ENCODE measurements around the gene CUL4A.
"Not testable (repeated sequence)": the region's sequence is repeated elsewhere in the genome, so short reads cannot be mapped to it uniquely, and the experiment has no call there.

CUL4A gene

GRCh38 chr13:113245849-113246796 is 36.7 kb downstream of the CUL4A start:
- no peak for DNase-seq

GRCh38 chr13:113252516-113253095 is 43.2 kb downstream of the CUL4A start:
- no peak for DNase-seq

DNA sequence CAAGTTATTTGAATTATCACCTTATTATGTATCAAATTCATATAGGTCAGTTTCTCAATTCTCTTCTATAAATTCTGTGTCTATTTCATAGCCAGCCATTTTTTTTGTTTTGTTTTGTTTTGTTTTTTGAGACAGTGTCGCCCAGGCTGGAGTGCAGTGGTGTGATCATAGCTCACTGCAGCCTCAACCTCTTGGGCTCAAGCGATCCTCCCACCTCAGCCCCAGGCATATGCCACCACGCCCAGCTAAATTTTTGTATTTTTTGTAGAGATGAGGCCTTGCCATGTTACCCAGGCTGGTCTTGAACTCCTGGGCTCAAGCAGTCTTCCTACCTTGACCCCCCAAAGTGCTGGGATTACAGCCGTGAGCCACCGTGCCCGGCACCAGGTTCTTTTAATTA is 48.5 kb downstream of the CUL4A start:
- DNase-seq: not testable (repeated sequence)

DNA sequence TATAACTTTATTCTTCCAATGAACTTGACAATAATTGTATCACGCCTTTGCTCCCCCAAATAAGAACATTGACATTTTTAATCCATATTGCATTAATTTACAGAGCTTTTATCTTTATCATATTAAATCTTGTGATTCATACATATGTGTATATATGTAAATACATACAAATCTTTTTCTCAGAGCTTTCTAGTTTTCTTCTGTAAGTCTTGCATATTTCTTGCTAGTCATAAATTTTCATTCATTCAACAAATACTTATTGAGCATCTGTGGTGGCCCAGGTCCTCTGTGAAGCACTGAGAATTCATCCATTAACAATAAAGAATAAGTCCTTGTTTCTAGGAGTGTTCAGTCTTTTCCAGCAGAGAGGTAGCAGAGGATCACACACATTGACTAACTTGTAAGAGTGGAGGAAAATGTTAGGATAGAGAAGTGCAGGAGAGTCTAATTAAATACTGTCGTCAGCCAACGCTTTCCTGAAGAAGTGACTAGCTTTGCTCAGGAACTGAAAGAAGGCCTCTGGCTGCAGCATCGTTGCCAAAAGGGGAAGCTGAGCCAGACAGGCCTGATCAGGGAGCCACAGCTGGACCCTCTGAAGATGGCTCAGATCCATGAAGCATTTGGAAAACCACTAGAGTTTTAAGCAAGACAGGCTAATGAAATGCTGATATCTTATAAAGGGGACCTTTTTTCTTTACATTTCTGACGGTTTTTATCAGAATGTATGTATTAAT is 49.1 kb downstream of the CUL4A start:
- DNase-seq: no peak

GRCh38 chr13:113260996-113261395 is 51.6 kb downstream of the CUL4A start:
- no peak for DNase-seq

- DNase-seq: not testable (repeated sequence)
Measured at GRCh38 chr13:113263016-113263415, 53.6 kb downstream of the CUL4A start.

DNA sequence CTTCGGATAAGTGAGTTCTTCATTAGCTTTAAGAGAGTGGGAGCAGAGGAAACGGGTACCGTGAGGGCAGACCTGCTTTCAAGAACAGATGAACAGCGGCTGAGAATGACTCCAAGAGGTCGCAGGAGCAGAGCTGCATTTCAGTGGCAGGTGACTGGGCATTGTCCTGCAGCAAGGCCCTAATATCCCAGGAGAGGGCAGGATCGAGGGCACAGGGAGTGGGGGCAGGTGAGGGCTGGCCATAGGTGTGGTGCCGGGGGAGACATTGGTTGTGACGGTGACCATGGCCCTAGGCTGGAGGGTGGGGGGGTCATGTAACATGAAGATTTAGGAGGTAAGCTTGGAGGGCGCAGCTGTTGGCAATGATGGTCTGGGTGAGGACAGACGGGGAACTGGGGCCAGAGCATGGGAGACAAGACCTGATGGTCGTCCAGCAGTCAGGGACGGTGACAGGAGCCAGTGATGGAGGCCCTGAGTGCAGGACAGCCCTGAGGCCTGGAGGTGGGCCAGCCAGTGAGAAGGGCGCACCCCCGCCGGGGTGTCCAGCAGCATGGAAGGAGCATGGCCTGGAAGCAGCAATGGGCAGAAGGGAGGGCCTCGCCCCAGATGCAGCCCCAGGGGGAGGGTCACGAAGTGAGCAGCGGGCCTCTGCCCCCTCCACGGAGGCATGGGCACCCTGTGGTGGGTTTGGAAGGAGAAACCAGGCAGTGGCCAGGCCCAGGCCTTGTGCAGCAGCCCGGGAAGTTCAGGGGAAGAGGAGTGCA is 58.4 kb downstream of the CUL4A start:
- DNase-seq: no peak

DNA sequence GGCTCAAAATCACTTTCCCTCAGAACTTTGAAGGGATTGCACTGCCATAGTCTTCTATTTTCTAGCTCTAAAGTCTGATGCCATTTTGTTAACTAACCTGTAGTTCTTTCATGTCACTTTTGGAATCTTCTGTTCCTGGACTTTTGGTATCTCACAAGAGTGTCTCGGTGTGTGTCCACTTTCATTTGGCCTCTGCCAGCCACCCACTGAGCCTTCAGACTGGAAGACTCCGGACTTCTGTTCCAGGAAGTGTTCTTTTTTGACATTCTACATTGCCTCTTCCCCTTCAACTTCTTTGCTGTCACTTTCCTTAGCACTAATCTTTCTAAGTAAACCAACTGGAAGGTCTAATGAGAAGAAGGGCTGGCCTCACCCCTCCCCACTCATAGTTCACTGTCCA is 62.6 kb downstream of the CUL4A start:
- DNase-seq: no peak

DNA sequence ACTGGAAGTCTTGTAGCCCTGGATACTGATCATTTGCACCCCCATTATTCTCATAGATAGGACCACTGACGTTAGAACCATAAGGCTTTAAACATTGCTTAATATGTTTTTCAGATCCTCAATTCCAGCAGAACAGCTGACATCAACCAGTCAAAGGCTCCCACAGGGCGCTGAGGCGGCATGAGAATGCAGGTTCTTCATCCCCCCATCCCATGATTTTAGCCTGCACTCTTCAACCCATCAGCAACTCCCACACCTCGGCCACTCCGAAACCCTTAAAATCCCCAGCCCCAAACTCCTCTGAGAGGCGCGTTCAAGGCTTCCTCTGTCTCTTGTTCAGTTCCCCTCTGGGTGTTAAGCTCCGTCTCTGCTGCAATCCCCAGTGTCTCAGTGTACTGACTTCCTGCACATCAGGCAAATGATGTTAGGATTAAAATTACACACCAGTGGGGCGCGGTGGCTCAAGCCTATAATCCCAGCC is 63.3 kb downstream of the CUL4A start:
- DNase-seq: no peak

- no peak for DNase-seq
Measured at GRCh38 chr13:113273321-113273720, 63.9 kb downstream of the CUL4A start.

- DNase-seq: no peak
Measured at GRCh38 chr13:113273851-113274590, 64.6 kb downstream of the CUL4A start.

DNA sequence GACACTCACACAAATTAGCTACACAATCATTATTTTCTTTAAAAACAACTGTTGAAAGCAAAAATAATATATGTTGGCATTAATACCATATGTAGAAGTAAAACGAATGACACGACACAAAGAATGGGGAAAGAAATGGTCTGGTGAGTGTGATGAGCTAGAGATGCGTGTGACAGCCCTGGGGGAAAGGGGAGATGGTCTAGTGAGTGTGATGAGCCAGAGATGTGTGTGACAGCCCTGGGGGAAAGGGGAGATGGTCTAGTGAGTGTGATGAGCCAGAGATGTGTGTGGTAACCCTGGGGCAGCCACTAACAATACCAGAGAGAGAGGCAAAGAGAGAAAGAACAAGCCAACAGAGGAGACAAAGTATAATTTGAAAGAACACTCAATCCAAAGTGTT is 65.3 kb downstream of the CUL4A start:
- no peak for DNase-seq

DNA sequence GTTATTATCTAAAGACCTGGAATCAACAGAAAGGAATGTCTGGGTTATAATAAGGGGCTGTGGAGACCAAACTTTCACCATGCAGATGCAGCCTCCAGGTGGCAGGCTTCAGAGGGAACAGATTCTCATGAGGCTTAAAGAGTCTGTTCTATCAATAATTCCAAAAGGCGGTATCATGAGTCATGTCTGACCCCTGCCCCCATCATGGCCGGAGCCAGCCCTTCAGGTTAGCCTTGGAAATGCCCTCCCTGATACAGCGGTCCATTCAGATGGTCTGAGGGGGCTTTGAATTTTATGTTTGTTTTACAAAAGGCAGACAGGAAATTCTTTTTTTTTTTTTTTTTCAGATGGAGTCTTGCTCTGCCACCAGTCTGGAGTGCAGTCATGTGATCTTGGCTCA is 66.0 kb downstream of the CUL4A start:
- DNase-seq: peak; percentile 25 to 33

- DNase-seq: no peak
Measured at GRCh38 chr13:113280126-113280525, 70.7 kb downstream of the CUL4A start.

DNA sequence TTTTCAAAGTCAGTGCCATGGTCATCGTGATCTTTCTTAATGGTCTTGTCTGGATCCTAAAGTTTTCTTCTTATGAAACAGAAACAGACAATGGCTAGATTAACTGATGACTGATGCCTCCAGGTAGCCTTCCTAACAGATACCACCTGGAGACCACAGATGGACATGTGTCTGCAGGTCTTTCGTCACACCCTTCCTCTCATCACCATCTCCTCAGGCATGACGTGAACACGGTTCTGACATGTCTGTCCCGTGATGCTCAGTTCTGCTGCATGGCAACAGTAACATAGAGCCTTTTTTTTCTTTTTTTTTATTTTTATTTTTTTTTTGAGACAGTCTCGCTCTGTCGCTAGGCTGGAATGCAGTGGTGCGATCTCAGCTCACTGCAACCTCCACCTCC is 74.5 kb downstream of the CUL4A start:
- no peak for DNase-seq

DNA sequence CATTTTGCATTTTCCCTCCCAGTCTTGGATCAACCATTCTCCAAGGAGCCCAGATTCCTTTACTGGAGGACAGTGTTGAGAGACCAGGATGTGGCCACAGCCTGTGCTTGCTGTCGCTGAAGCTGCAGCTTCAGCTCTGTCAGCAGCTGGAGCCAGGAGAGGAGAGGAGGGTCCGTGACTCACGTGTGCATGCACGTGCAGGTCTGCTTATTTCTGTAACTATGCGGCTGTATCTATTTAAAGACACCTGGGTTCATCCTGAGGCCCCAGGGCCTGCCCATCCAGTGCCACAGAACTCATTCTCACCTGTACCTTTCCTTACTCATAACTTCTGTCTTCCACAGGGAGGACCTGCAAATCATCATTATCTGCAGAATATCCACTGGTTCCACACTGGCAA is 79.5 kb downstream of the CUL4A start:
- no peak for DNase-seq

DNA sequence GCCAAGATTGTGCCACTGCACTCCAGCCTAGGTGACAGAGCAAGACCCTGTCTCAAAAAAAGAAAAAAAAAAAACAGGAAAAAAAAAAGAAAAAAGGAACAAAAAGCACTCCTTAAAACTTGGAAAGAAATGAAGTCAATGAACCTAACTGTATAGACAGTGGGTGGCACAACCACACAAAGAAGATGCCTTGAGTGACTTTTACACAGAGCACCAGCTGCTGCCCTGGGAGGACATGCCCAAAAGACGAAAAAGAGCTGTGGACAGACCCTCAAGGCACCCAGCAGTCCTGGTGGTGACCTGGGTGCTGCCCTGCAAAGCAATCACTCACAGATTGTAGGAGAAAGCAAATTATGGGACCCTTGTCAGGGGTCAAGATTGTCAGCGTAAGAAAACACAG is 81.7 kb downstream of the CUL4A start:
- DNase-seq: no peak

DNA sequence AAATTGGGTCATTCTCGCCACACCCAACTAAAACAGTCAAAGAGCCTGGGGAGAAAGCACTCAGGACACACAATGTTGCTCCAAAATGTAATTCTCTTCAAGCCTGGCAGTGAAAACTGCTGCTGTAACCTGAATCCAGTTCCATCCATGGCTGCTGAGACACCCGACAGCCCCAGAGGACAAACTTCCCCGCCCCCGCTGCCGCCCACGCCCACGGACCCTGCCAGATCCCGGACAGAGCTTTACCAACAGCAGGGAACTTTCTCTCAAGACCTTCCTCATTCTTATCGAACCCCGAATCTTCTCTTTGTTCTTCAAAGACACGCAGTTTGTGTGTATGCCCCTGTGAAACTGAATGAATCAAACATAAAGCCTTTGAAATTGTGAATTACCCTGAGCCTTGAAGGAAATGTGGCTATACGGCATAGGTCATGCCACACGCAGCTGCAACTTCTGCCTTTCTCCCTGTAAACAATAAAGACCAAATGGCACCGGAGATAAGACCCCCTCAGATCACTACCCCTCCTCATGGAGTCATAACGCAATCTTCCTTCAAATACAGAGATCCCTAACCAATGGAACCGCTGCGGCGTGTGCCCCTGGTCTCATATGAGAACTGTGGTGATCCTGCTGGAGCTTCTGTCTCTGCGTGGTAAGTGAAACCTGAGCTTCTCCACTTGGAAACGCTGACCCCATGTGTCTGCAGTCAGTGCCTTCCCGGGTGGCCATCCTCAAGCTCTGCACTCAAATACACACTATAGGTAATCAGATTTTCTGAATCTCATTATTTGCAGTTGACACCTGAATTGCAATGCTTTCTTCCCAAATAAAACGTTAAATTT is 82.8 kb downstream of the CUL4A start:
- DNase-seq: peak in 1 of 2 experiments; percentile 11

DNA sequence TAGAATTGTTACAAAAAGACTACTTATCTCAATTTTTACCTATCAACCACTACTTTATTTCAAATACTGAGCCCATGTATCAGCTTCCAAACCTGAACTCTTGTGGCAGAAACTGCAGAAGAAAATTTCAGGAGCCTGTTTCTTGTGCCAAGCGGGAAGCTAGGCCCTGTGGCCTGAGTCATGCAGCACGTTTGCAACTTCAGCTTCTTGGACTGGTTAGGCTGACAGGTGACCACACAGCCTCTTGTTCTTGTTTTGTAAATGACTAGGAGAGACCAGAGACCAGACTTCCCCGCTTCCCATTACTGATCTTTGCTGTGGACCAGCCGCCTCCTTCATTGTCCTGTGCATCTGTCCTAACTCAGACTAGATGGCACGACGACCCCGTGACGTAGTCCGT is 84.3 kb downstream of the CUL4A start:
- DNase-seq: no peak

DNA sequence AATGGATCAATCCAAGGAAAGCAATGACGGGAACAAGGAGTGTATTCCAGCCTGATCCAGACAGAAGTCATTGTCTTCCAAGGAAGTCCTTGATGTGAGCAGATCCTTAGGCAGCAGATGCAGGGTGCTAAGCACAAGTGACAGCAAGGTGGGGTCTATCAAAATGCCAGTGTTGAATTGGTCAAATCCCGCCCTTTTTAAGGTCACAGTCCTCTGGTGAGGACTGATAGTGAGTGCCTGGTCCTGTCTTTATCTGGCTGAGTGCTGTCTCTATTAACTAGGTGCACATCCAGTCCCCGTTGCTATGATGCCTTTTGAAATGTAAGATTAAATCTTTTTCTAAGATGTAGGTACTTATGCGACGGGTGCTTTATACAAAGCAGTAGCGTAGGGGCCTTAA is 86.4 kb downstream of the CUL4A start:
- no peak for DNase-seq

DNA sequence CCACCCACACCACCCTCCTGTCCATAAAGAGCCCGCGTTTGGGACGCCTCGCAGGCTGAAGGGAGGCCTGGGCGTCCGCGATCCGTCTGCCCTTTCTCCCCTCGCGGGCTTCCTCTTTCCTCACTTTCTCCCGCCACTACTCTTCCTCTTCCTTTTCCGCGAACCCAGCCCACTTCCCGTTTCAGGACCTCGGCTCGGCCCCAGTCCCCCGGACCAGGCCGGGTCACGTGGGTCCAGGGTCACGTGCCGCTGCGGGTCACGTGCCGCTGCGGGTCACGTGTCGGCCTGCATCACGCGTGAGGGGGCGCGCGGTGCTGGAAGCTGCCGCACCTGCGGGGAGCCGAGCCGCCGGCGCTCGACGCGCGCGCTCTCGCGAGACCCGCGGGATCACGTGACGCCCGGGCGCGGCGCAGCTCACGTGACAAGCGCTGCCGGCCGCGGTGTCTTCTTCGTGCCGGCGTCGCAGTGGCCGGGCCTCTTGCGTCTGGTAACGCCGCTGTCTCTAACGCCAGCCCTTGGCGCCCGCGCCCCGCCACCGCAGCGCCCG is 87.5 kb downstream of the CUL4A start, which contains the start of gene LAMP1:
Gene LAMP1 (plus strand): TSS at position 417 of the 547 bp plus-strand sequence. CDS start 196 bp downstream, outside the sequence.
- DNase-seq: peak; percentile 96 to 97

Measured in activated CD4-positive, alpha-beta T cell treated with anti-CD3 and anti-CD28 coated beads, Interleukin-2, amount 50 U/mL, for 4 hours (primary cell).